ENCODE data around the gene CRBN.

CRBN gene

GRCh38 chr3:3179407-3180094, at the start of gene CRBN:
TSS of gene CRBN (minus strand) at chr3:3179691. CDS start at chr3:3179687, 4 bp downstream.
- peak; percentile 26 for DNase-seq

- DNase-seq: no peak
Observed at GRCh38 chr3:3227640-3228039, 48.1 kb upstream of the CRBN start.

GRCh38 chr3:3221528-3221927, 42.0 kb upstream of the CRBN start:
- no peak for DNase-seq

- no peak for DNase-seq
Observed at GRCh38 chr3:3216401-3216800, 36.9 kb upstream of the CRBN start.

GRCh38 chr3:3212781-3213440, 33.4 kb upstream of the CRBN start:
- DNase-seq: no peak

GRCh38 chr3:3209714-3210113, 30.2 kb upstream of the CRBN start:
- no peak for DNase-seq

GRCh38 chr3:3209057-3209456, 29.6 kb upstream of the CRBN start:
- no peak for DNase-seq

GRCh38 chr3:3201611-3202010, 22.1 kb upstream of the CRBN start:
- DNase-seq: no peak

GRCh38 chr3:3200632-3201212, 21.2 kb upstream of the CRBN start:
- DNase-seq: no peak

GRCh38 chr3:3199306-3199705, 19.8 kb upstream of the CRBN start:
- DNase-seq: no peak

- DNase-seq: no peak
Observed at GRCh38 chr3:3196148-3196861, 16.8 kb upstream of the CRBN start.

- no peak for DNase-seq
Observed at GRCh38 chr3:3194861-3195260, 15.4 kb upstream of the CRBN start.

- DNase-seq: no peak
Observed at GRCh38 chr3:3192286-3192675, 12.8 kb upstream of the CRBN start.

GRCh38 chr3:3191675-3192285, 12.3 kb upstream of the CRBN start:
- no peak for DNase-seq

- no peak for DNase-seq
Observed at GRCh38 chr3:3189961-3190360, 10.5 kb upstream of the CRBN start.

- no peak for DNase-seq
Observed at GRCh38 chr3:3189102-3189727, 9.7 kb upstream of the CRBN start.

GRCh38 chr3:3184876-3185275, 5.4 kb upstream of the CRBN start:
- DNase-seq: no peak

GRCh38 chr3:3180456-3180855, 965 bp upstream of the CRBN start:
- no peak for DNase-seq

GRCh38 chr3:3178498-3179328, 778 bp downstream of the CRBN start:
- no peak for DNase-seq

- no peak for DNase-seq
Observed at GRCh38 chr3:3177861-3178497, 1.5 kb downstream of the CRBN start.

GRCh38 chr3:3172627-3173026, 6.9 kb downstream of the CRBN start:
- no peak for DNase-seq
